ENCODE data around the gene APBB1IP.

Gene APBB1IP

DNA sequence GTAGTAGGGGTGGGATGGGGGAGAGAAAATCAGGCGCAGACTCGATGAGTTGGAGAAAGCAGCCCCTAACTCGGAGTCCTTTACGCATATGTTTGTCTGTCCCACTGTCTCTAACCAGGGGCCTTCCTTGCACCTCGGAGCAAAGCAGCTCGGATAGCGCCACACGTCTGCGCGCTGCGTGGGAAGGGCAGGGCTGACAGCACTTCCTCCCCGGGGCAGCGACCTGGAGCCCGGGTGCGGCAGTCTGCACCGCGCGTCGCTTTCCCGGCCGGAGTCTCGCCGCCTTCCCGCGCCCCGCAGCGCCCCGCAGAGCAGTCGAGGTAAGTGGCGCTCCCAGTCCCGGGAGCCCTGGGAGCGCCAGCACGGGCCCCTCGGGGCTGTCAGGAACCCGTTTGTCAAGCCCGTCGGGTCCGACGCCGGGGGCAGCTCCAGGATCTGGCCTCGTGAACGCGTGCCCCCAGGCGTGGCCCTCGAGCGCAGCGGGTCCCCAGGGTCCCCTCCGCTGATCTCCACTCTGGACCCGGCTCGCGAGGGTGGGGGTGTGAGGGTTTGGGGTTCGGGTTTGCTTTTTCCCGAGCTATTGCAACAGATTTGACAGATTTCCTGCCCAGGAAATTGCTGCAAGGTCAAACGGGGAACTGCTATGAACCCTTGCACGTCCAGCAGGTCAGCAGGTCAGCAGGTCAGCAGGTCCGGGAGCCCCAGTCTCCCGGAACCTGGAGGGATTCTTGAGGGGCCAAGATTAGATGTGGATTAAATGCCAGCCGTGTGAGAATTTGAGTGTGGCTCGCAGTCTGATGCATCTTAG lies 597 bp downstream of the APBB1IP start:
- no peak for TF ChIP-seq ZBTB7A (IDR thresholded peaks at IDR 0.05; ENCODE audit: low read depth)
- TF ChIP-seq EP300 (IDR thresholded peaks at IDR 0.05; ENCODE audit: borderline replicate concordance), result no peak
- no peak for TF ChIP-seq EGR1 (IDR thresholded peaks at IDR 0.05)
- TF ChIP-seq TEAD4 (IDR thresholded peaks at IDR 0.05), result no peak
- no peak for TF ChIP-seq YY1 (IDR thresholded peaks at IDR 0.05; ENCODE audit: low read depth)
- TF ChIP-seq FOXM1 (IDR thresholded peaks at IDR 0.05; ENCODE audit: borderline replicate concordance, low read depth), result no peak

DNA sequence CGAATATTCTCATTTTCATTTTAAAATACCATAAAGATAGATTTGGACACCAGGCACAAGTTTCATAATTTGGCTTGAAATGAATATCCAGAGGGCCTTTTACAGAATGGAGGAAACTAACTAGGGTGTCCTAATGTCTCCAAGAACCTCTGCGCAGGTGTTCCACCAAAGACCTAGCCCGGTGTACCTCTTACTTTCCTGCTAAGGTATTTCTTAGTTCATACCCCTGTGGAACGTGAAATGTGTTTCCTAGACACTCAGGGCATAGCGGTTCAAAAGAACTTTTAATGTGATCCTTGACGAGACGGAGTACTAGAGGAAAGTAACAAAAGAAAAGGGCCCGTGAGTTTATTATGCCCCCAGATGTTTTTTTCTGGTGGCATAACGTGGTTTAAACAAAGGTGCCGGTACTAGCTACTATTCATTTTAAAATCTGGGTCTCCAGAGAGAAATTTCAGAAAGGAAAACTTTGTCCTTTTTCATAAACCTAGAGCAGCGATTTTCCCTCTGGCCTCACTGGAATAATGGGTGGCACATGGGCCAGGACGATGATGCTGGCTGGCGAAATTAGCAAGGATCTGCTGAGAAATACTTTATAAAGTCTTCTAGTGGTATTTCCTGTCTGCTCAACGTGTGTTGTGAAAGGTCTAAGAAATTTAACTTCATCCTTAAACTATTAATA lies 1.4 kb downstream of the APBB1IP start:
- TF ChIP-seq TEAD4 (IDR thresholded peaks at IDR 0.05) (no peak), EP300 (IDR thresholded peaks at IDR 0.05; ENCODE audit: borderline replicate concordance) (no peak), NFIC (IDR thresholded peaks at IDR 0.05) (no peak), CEBPB (IDR thresholded peaks at IDR 0.05) (no peak), FOXM1 (IDR thresholded peaks at IDR 0.05; ENCODE audit: borderline replicate concordance, low read depth) (no peak), TAF1 (IDR thresholded peaks at IDR 0.05; ENCODE audit: low read depth) (no peak), ZBTB7A (IDR thresholded peaks at IDR 0.05; ENCODE audit: low read depth) (no peak), CREB1 (IDR thresholded peaks at IDR 0.05; ENCODE audit: low read depth) (no peak), RAD21 (IDR thresholded peaks at IDR 0.05; ENCODE audit: low read depth) (no peak), EGR1 (IDR thresholded peaks at IDR 0.05) (no peak), YY1 (IDR thresholded peaks at IDR 0.05; ENCODE audit: low read depth) (no peak), TCF12 (IDR thresholded peaks at IDR 0.05; ENCODE audit: low read depth) (no peak)
- TF ChIP-seq, protein P1, sequence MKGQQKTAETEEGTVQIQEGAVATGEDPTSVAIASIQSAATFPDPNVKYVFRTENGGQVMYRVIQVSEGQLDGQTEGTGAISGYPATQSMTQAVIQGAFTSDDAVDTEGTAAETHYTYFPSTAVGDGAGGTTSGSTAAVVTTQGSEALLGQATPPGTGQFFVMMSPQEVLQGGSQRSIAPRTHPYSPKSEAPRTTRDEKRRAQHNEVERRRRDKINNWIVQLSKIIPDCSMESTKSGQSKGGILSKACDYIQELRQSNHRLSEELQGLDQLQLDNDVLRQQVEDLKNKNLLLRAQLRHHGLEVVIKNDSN (IDR thresholded peaks at IDR 0.05), result no peak
- TF ChIP-seq, protein P2, sequence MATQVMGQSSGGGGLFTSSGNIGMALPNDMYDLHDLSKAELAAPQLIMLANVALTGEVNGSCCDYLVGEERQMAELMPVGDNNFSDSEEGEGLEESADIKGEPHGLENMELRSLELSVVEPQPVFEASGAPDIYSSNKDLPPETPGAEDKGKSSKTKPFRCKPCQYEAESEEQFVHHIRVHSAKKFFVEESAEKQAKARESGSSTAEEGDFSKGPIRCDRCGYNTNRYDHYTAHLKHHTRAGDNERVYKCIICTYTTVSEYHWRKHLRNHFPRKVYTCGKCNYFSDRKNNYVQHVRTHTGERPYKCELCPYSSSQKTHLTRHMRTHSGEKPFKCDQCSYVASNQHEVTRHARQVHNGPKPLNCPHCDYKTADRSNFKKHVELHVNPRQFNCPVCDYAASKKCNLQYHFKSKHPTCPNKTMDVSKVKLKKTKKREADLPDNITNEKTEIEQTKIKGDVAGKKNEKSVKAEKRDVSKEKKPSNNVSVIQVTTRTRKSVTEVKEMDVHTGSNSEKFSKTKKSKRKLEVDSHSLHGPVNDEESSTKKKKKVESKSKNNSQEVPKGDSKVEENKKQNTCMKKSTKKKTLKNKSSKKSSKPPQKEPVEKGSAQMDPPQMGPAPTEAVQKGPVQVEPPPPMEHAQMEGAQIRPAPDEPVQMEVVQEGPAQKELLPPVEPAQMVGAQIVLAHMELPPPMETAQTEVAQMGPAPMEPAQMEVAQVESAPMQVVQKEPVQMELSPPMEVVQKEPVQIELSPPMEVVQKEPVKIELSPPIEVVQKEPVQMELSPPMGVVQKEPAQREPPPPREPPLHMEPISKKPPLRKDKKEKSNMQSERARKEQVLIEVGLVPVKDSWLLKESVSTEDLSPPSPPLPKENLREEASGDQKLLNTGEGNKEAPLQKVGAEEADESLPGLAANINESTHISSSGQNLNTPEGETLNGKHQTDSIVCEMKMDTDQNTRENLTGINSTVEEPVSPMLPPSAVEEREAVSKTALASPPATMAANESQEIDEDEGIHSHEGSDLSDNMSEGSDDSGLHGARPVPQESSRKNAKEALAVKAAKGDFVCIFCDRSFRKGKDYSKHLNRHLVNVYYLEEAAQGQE (IDR thresholded peaks at IDR 0.05; ENCODE audit: low read depth), result no peak
- TF ChIP-seq, protein P3, sequence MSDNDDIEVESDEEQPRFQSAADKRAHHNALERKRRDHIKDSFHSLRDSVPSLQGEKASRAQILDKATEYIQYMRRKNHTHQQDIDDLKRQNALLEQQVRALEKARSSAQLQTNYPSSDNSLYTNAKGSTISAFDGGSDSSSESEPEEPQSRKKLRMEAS (IDR thresholded peaks at IDR 0.05), result no peak

DNA sequence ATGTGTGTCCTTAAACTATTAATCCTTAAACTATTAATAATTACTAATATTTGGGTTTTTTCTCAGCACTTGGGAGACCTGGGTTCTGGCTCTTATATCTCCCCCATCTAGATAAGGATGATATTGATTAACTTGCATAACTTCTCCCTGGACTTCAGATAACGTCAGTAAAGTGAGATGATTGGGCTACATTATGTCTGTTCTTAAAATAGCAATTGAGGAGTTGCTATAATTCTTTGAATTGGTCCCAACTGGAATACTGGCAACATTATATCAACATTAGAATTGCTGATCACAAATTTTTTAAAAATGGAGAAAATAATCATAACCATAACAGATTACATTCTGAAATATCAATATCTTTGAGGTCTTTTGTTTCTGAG lies 1.9 kb downstream of the APBB1IP start:
- no peak for TF ChIP-seq ZBTB7A (IDR thresholded peaks at IDR 0.05; ENCODE audit: low read depth)
- TF ChIP-seq, protein P3 (IDR thresholded peaks at IDR 0.05), result no peak
- no peak for TF ChIP-seq CREB1 (IDR thresholded peaks at IDR 0.05; ENCODE audit: low read depth)
- TF ChIP-seq TCF12 (IDR thresholded peaks at IDR 0.05; ENCODE audit: low read depth), result no peak
- TF ChIP-seq FOXM1 (IDR thresholded peaks at IDR 0.05; ENCODE audit: borderline replicate concordance, low read depth), result no peak
- TF ChIP-seq, protein P2 (IDR thresholded peaks at IDR 0.05; ENCODE audit: low read depth), result no peak
- TF ChIP-seq YY1 (IDR thresholded peaks at IDR 0.05; ENCODE audit: low read depth), result no peak
- TF ChIP-seq TAF1 (IDR thresholded peaks at IDR 0.05; ENCODE audit: low read depth), result no peak
- no peak for TF ChIP-seq CEBPB (IDR thresholded peaks at IDR 0.05)
- TF ChIP-seq RAD21 (IDR thresholded peaks at IDR 0.05; ENCODE audit: low read depth), result no peak
- no peak for TF ChIP-seq NFIC (IDR thresholded peaks at IDR 0.05)
- no peak for TF ChIP-seq TEAD4 (IDR thresholded peaks at IDR 0.05)
- TF ChIP-seq EP300 (IDR thresholded peaks at IDR 0.05; ENCODE audit: borderline replicate concordance), result no peak
- TF ChIP-seq, protein P1 (IDR thresholded peaks at IDR 0.05), result no peak
- TF ChIP-seq EGR1 (IDR thresholded peaks at IDR 0.05), result no peak

DNA sequence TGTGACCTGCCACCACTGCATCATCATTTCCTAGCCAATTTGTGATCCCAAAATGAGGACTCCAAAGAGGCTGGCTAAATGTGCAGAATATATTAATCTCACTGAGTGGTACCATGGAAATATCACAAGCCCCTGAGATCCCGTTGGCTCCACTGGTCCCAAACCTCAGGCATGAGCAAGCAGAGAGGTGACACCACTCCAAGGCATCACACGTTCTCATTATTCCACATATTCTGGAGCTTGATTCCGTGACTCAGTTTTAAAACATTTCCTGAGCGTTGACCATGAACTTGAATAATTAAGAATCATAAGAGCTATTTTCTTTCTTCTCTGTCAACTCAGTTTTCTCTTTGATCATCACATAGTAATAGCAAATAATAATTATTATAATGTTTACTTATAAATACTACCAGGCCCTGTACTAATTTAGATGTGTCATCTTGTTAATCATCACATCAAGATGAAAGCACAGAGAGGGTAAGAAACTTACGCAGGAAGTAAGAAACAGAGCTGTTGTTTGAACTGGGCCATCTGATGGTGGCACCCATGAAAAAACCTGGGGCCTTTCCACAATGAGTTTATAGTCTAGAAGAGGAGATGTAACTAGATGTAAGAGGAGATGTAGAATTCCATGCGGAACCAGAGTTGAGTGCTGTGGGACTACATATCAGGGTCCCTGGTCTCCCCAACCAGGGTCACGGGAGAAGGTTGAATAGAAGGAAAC lies 3.5 kb downstream of the APBB1IP start:
- no peak for TF ChIP-seq YY1 (IDR thresholded peaks at IDR 0.05; ENCODE audit: low read depth)

DNA sequence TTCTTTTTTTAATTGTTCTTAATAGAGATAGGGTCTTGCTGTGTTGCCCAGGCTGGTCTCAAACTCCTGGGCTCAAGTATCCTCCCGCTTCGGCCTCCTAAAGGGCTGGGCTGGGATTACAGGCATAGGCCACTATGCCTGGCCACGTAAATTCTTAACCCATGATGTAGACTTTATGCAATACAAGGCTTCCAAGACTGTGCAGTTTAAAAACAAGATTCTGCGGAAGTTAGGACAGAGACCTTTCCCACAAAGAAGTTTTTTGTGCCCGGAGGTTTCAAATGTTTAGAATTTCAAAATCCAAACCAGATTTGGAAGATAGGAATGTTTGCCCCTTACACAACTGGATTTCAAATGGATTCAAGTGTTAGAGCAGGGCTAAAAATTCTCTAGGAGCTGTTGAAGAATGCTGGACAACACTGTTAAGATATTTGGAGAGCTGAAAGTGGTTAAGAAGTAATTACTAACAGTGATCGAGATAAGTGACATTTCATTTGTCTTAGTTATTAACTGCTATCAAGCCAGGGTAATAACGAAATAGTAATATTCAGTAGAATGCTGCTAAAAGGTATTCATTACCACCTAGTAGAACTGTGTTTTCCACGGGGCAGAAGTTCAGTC lies 7.4 kb downstream of the APBB1IP start:
- TF ChIP-seq, protein P1 (IDR thresholded peaks at IDR 0.05), result no peak
- TF ChIP-seq, protein P2 (IDR thresholded peaks at IDR 0.05; ENCODE audit: low read depth), result no peak
- TF ChIP-seq YY1 (IDR thresholded peaks at IDR 0.05; ENCODE audit: low read depth), result no peak
- no peak for TF ChIP-seq NFIC (IDR thresholded peaks at IDR 0.05)
- no peak for TF ChIP-seq TAF1 (IDR thresholded peaks at IDR 0.05; ENCODE audit: low read depth)
- TF ChIP-seq RAD21 (IDR thresholded peaks at IDR 0.05; ENCODE audit: low read depth), result no peak
- TF ChIP-seq TCF12 (IDR thresholded peaks at IDR 0.05; ENCODE audit: low read depth), result no peak
- no peak for TF ChIP-seq FOXM1 (IDR thresholded peaks at IDR 0.05; ENCODE audit: borderline replicate concordance, low read depth)
